Fibroblast of villous mesenchyme (primary cell): ENCODE measurements around the gene SSX4B. TPM values are rescaled to one million over a fixed set of nuclear protein-coding genes. Genes with fewer than 3 reads are reported as not detected.
"Not testable (repeated sequence)": the region's sequence is repeated elsewhere in the genome, so short reads cannot be mapped to it uniquely, and the experiment has no call there.

Experiments used
- DNase-seq: peaks from one replicate; pipeline ENCODE4 v3.0.0-alpha.2; 2010; ENCODE audit warnings: low read depth
- H3K4me3 ChIP-seq: 2 replicates; pipeline ENCODE4 v1.5.1; 2011; ENCODE audit warnings: low read depth, mild to moderate bottlenecking, low read length
- CTCF ChIP-seq: IDR thresholded peaks from 2 replicates; pipeline ENCODE4 v1.5.1; 2012; ENCODE audit warnings: low read depth, mild to moderate bottlenecking, low read length; ENCODE audit not compliant: insufficient read depth
- total RNA-seq: library from RNA; depleted of rRNA; stranded (reverse); fragments of >200 nt; gene quantifications from 2 replicates; pipeline ENCODE4 v1.2.3, GENCODE V29; 2012

The SSX4B gene
- not detected in 2 replicates for total RNA-seq

- not testable (repeated sequence) for DNase-seq, H3K4me3 ChIP-seq
These were observed at the start of gene SSX4B for GRCh38 chrX:48411860-48412259. Gene SSX4B (minus strand): TSS chrX:48411960. CDS start chrX:48411372, 588 bp downstream.

- no peak for DNase-seq
- H3K4me3 ChIP-seq: no peak overlapping the region
- no peak for TF ChIP-seq CTCF
These were observed 48.8 kb upstream of the SSX4B start for GRCh38 chrX:48460606-48461005.

- no peak for DNase-seq
- TF ChIP-seq CTCF: no peak
- no peak overlapping the region for H3K4me3 ChIP-seq
These were observed 48.3 kb upstream of the SSX4B start for GRCh38 chrX:48460031-48460430.

GRCh38 chrX:48459483-48459882 is 47.7 kb upstream of the SSX4B start:
- TF ChIP-seq CTCF: no peak
- DNase-seq: no peak
- H3K4me3 ChIP-seq: no peak overlapping the region

GRCh38 chrX:48458711-48459110 is 47.0 kb upstream of the SSX4B start:
- TF ChIP-seq CTCF: no peak
- H3K4me3 ChIP-seq: no peak overlapping the region
- DNase-seq: no peak

GRCh38 chrX:48456628-48457331 is 45.0 kb upstream of the SSX4B start:
- TF ChIP-seq CTCF: no peak
- H3K4me3 ChIP-seq: no peak overlapping the region
- DNase-seq: no peak

GRCh38 chrX:48451708-48452107 is 39.9 kb upstream of the SSX4B start:
- no peak for TF ChIP-seq CTCF
- DNase-seq: no peak
- H3K4me3 ChIP-seq: no peak overlapping the region
